SK-N-MC (cell line): ENCODE measurements around the gene TAF11L7.
"Not testable (repeated sequence)": the region's sequence is repeated elsewhere in the genome, so short reads cannot be mapped to it uniquely, and the experiment has no call there.

Experiments used
- EZH2 ChIP-seq: fragments of 200-600 bp; sonication (generic); IDR thresholded peaks from one replicate; pipeline ENCODE4 v1.6.1; 2017; ENCODE audit warnings: antibody characterized with exemption
- POLR2AphosphoS5 ChIP-seq: IDR thresholded peaks from 2 replicates; pipeline ENCODE4 v1.6.1; 2012; ENCODE audit warnings: mild to moderate bottlenecking, low read depth, low read length, borderline replicate concordance

DNA sequence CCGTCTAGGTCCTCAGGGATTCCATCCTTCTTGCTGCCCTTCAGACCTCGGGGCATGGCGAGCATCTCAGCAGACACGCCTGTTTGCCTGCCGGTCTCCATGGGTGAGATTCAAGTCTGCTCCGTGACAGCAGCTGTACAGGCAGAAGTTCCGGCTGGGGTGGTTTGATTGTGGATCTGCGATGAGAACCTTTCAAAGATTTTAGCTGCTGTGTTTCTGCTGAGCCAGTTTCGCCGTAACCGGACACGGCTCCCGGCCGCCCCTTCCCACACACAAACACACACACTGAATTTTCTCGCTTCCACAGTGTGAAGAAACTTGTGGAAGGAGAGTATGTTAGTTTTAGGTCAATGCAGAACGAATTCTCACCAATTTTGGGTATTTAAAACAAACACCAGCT, at the start of gene TAF11L7:
- TF ChIP-seq EZH2, POLR2AphosphoS5: not testable (repeated sequence)
